ENCODE results near the gene KANSL1.
"Not testable (repeated sequence)": the region's sequence is repeated elsewhere in the genome, so short reads cannot be mapped to it uniquely, and the experiment has no call there.

KANSL1 gene

DNA sequence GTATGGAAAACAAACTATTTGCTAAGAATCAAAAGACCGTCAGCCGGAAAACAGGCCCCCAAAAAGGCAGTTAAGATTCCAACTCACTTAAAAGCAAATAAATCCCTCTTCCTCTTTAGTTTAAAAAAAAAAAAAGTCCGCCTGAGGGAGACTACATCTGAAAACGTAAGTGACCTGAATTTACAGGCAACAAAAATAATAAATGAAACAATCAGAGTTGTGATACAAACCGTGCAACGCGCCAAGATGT, 1.1 kb downstream of the KANSL1 start:
- no peaks in the 10 kb centered on the region for H3K9me3 ChIP-seq (ENCODE audit: insufficient read depth, low read length)
- no peaks in the 10 kb centered on the region for H3K27me3 ChIP-seq (ENCODE audit: low read length)
- no peak for TF ChIP-seq EZH2phosphoT487 (conservative IDR thresholded peaks at IDR 0.05; ENCODE audit: low read length)
- TF ChIP-seq, protein P1, sequence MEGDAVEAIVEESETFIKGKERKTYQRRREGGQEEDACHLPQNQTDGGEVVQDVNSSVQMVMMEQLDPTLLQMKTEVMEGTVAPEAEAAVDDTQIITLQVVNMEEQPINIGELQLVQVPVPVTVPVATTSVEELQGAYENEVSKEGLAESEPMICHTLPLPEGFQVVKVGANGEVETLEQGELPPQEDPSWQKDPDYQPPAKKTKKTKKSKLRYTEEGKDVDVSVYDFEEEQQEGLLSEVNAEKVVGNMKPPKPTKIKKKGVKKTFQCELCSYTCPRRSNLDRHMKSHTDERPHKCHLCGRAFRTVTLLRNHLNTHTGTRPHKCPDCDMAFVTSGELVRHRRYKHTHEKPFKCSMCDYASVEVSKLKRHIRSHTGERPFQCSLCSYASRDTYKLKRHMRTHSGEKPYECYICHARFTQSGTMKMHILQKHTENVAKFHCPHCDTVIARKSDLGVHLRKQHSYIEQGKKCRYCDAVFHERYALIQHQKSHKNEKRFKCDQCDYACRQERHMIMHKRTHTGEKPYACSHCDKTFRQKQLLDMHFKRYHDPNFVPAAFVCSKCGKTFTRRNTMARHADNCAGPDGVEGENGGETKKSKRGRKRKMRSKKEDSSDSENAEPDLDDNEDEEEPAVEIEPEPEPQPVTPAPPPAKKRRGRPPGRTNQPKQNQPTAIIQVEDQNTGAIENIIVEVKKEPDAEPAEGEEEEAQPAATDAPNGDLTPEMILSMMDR (IDR thresholded peaks at IDR 0.05; ENCODE audit: insufficient read depth, low read length, poor library complexity, severe bottlenecking): no peak
- H2AFZ ChIP-seq (ENCODE audit: low read depth, low read length, severe bottlenecking): peak overlapping the region; percentile 78
- peaks cover 38% of the 10 kb centered on the region for H3F3A ChIP-seq (ENCODE audit: insufficient read depth)
- peak overlapping the region; percentile 94 for H3K9ac ChIP-seq (ENCODE audit: low read length)
- H3K79me2 ChIP-seq (ENCODE audit: insufficient read depth, low read length): peaks cover 69% of the 10 kb centered on the region
- peaks cover 29% of the 10 kb centered on the region for H4K20me1 ChIP-seq (ENCODE audit: low read depth, low read length)
- H3K4me3 ChIP-seq (ENCODE audit: insufficient read depth, low read length, poor library complexity, severe bottlenecking): peak overlapping the region; percentile 89
- no peaks in the 10 kb centered on the region for H3K9me2 ChIP-seq (replicated peaks; ENCODE audit: insufficient read depth, low read length)
- H3K4me2 ChIP-seq (ENCODE audit: low read depth, low read length, poor library complexity, severe bottlenecking): peak overlapping the region; percentile 89
- peak overlapping the region; percentile 87 for H3K27ac ChIP-seq (ENCODE audit: low read depth, low read length)
- H3K36me3 ChIP-seq (ENCODE audit: low read length): no peaks in the 10 kb centered on the region

GRCh38 chr17:46191322-46192188, 1.7 kb downstream of the KANSL1 start:
- no peaks in the 10 kb centered on the region for H3K9me2 ChIP-seq (replicated peaks; ENCODE audit: insufficient read depth, low read length)
- H2AFZ ChIP-seq (ENCODE audit: low read depth, low read length, severe bottlenecking): peak overlapping the region; percentile 78
- no peaks in the 10 kb centered on the region for H3K27me3 ChIP-seq (ENCODE audit: low read length)
- H3F3A ChIP-seq (ENCODE audit: insufficient read depth): peaks cover 40% of the 10 kb centered on the region
- peak overlapping the region; percentile 89 for H3K4me2 ChIP-seq (ENCODE audit: low read depth, low read length, poor library complexity, severe bottlenecking)
- no peaks in the 10 kb centered on the region for H3K9me3 ChIP-seq (ENCODE audit: insufficient read depth, low read length)
- H3K27ac ChIP-seq (ENCODE audit: low read depth, low read length): peak overlapping the region; percentile 87
- no peak for TF ChIP-seq EZH2phosphoT487 (conservative IDR thresholded peaks at IDR 0.05; ENCODE audit: low read length)
- H3K9ac ChIP-seq (ENCODE audit: low read length): peak overlapping the region; percentile 94
- H4K20me1 ChIP-seq (ENCODE audit: low read depth, low read length): peaks cover 32% of the 10 kb centered on the region
- no peaks in the 10 kb centered on the region for H3K36me3 ChIP-seq (ENCODE audit: low read length)
- peak overlapping the region; percentile 89 for H3K4me3 ChIP-seq (ENCODE audit: insufficient read depth, low read length, poor library complexity, severe bottlenecking)
- peaks cover 75% of the 10 kb centered on the region for H3K79me2 ChIP-seq (ENCODE audit: insufficient read depth, low read length)

DNA sequence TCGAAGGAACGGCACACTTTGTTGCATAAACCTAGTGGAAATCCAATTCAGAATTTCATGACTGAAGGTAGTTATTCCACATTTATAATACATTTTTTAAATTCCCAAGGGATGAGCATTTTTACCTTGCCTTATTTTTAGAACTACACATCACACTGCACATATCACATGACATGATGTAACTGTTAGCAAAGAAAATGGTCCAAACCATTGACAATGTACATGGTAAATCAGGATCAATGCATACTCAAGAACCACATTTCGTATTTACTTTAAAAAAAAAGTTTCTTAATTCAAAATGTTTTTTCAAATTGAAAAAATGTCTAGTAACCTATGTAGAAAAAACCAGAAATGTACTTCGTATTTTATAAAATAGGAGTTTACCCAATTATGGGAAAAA, 2.5 kb downstream of the KANSL1 start:
- no peaks in the 10 kb centered on the region for H3K27me3 ChIP-seq (ENCODE audit: low read length)
- H3K4me3 ChIP-seq (ENCODE audit: insufficient read depth, low read length, poor library complexity, severe bottlenecking): peak overlapping the region; percentile 89
- no peak overlapping the region for H3K27ac ChIP-seq (ENCODE audit: low read depth, low read length)
- peak overlapping the region; percentile 94 for H3K9ac ChIP-seq (ENCODE audit: low read length)
- H3K9me2 ChIP-seq (replicated peaks; ENCODE audit: insufficient read depth, low read length): no peaks in the 10 kb centered on the region
- no peaks in the 10 kb centered on the region for H3K36me3 ChIP-seq (ENCODE audit: low read length)
- peaks cover 35% of the 10 kb centered on the region for H3F3A ChIP-seq (ENCODE audit: insufficient read depth)
- H4K20me1 ChIP-seq (ENCODE audit: low read depth, low read length): peaks cover 35% of the 10 kb centered on the region
- no peak for TF ChIP-seq EZH2phosphoT487 (conservative IDR thresholded peaks at IDR 0.05; ENCODE audit: low read length)
- TF ChIP-seq, protein P1 (IDR thresholded peaks at IDR 0.05; ENCODE audit: insufficient read depth, low read length, poor library complexity, severe bottlenecking): no peak
- no peak overlapping the region for H2AFZ ChIP-seq (ENCODE audit: low read depth, low read length, severe bottlenecking)
- H3K79me2 ChIP-seq (ENCODE audit: insufficient read depth, low read length): peaks cover 75% of the 10 kb centered on the region
- H3K4me2 ChIP-seq (ENCODE audit: low read depth, low read length, poor library complexity, severe bottlenecking): peak overlapping the region; percentile 89
- H3K9me3 ChIP-seq (ENCODE audit: insufficient read depth, low read length): no peaks in the 10 kb centered on the region

GRCh38 chr17:46186827-46187235, 6.4 kb downstream of the KANSL1 start:
- not testable (repeated sequence) for H3K4me3 ChIP-seq (ENCODE audit: insufficient read depth, low read length, poor library complexity, severe bottlenecking); H3K9me3 ChIP-seq (ENCODE audit: insufficient read depth, low read length); H3K4me2 ChIP-seq (ENCODE audit: low read depth, low read length, poor library complexity, severe bottlenecking); H3F3A ChIP-seq (ENCODE audit: insufficient read depth); H3K27ac ChIP-seq (ENCODE audit: low read depth, low read length); H3K36me3 ChIP-seq (ENCODE audit: low read length); H3K27me3 ChIP-seq (ENCODE audit: low read length); H2AFZ ChIP-seq (ENCODE audit: low read depth, low read length, severe bottlenecking); H3K9ac ChIP-seq (ENCODE audit: low read length); H3K9me2 ChIP-seq (replicated peaks; ENCODE audit: insufficient read depth, low read length)
- TF ChIP-seq, protein P1 (IDR thresholded peaks at IDR 0.05; ENCODE audit: insufficient read depth, low read length, poor library complexity, severe bottlenecking): peak; percentile 17
- Histone ChIP-seq H4K20me1 (ENCODE audit: low read depth, low read length) (peaks cover 62% of the 10 kb centered on the region), H3K79me2 (ENCODE audit: insufficient read depth, low read length) (peaks cover 100% of the 10 kb centered on the region)

Data from SU-DHL-6 (cell line).